ENCODE data around the gene IKZF3. TPM values are rescaled to one million over a fixed set of nuclear protein-coding genes. Genes with fewer than 3 reads are reported as not detected.
"Not testable (repeated sequence)": the region's sequence is repeated elsewhere in the genome, so short reads cannot be mapped to it uniquely, and the experiment has no call there.

IKZF3 gene
- total RNA-seq, 1 experiment from 2014 or later, result 0.81 TPM

DNA sequence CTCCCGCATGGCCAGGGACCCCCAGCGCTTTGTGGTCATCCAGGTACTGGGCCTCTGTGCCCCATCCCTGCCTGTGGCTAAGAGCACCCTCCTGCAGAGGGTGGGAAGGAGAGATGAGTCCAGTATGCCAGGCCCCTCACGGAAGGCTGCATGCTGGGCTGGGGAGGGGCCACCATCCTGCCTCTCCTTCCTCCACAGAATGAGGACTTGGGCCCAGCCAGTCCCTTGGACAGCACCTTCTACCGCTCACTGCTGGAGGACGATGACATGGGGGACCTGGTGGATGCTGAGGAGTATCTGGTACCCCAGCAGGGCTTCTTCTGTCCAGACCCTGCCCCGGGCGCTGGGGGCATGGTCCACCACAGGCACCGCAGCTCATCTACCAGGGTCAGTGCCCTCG, 137.5 kb downstream of the IKZF3 start (continued):
- TF ChIP-seq, protein P1, sequence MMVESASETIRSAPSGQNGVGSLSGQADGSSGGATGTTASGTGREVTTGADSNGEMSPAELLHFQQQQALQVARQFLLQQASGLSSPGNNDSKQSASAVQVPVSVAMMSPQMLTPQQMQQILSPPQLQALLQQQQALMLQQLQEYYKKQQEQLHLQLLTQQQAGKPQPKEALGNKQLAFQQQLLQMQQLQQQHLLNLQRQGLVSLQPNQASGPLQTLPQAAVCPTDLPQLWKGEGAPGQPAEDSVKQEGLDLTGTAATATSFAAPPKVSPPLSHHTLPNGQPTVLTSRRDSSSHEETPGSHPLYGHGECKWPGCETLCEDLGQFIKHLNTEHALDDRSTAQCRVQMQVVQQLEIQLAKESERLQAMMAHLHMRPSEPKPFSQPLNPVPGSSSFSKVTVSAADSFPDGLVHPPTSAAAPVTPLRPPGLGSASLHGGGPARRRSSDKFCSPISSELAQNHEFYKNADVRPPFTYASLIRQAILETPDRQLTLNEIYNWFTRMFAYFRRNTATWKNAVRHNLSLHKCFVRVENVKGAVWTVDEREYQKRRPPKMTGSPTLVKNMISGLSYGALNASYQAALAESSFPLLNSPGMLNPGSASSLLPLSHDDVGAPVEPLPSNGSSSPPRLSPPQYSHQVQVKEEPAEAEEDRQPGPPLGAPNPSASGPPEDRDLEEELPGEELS (CRISPR knock-in tag; IDR thresholded peaks at IDR 0.05), result no peak
- TF ChIP-seq ZNF671 (CRISPR knock-in tag; IDR thresholded peaks at IDR 0.05), result no peak
- TF ChIP-seq, protein P2, sequence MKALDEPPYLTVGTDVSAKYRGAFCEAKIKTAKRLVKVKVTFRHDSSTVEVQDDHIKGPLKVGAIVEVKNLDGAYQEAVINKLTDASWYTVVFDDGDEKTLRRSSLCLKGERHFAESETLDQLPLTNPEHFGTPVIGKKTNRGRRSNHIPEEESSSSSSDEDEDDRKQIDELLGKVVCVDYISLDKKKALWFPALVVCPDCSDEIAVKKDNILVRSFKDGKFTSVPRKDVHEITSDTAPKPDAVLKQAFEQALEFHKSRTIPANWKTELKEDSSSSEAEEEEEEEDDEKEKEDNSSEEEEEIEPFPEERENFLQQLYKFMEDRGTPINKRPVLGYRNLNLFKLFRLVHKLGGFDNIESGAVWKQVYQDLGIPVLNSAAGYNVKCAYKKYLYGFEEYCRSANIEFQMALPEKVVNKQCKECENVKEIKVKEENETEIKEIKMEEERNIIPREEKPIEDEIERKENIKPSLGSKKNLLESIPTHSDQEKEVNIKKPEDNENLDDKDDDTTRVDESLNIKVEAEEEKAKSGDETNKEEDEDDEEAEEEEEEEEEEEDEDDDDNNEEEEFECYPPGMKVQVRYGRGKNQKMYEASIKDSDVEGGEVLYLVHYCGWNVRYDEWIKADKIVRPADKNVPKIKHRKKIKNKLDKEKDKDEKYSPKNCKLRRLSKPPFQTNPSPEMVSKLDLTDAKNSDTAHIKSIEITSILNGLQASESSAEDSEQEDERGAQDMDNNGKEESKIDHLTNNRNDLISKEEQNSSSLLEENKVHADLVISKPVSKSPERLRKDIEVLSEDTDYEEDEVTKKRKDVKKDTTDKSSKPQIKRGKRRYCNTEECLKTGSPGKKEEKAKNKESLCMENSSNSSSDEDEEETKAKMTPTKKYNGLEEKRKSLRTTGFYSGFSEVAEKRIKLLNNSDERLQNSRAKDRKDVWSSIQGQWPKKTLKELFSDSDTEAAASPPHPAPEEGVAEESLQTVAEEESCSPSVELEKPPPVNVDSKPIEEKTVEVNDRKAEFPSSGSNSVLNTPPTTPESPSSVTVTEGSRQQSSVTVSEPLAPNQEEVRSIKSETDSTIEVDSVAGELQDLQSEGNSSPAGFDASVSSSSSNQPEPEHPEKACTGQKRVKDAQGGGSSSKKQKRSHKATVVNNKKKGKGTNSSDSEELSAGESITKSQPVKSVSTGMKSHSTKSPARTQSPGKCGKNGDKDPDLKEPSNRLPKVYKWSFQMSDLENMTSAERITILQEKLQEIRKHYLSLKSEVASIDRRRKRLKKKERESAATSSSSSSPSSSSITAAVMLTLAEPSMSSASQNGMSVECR (CRISPR knock-in tag; IDR thresholded peaks at IDR 0.05; ENCODE audit: borderline replicate concordance), result no peak

DNA sequence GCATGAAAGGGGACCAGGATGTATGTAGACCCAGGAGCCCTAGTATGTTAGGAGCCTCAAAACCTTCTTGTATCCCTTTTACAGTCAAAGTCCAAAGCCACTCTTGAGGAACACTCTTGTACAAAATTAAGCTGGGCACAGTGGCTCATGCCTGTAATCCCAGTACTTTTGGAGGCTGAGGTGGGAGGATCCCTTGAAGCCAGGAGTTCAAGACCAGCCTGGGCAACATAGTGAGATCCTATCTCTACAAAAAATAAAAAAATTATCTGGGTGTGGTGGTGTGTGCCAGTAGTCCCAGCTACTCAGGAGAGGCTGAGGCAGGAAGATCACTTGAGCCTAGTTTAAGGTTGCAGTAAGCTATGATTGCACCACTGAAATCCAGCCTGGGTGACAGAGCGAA, 138.2 kb downstream of the IKZF3 start:
- DNase-seq (ENCODE audit: low spot score); H3K9me3 Mint-ChIP-seq; ATAC-seq; H3K4me3 Mint-ChIP-seq; POLR2A ChIA-PET; H3K27me3 Mint-ChIP-seq (ENCODE audit: low read depth); H3K27ac Mint-ChIP-seq: not testable (repeated sequence)
- CTCF ChIA-PET, result interaction anchor here (1.0 kb wide), 1 partner anchor 21 kb away, joined by 3 read pairs; no protein-coding TSS in a partner anchor
- peaks cover 22% of the 10 kb centered on the region for H3K4me1 Mint-ChIP-seq
- H3K36me3 Mint-ChIP-seq, result peaks cover 34% of the 10 kb centered on the region

DNA sequence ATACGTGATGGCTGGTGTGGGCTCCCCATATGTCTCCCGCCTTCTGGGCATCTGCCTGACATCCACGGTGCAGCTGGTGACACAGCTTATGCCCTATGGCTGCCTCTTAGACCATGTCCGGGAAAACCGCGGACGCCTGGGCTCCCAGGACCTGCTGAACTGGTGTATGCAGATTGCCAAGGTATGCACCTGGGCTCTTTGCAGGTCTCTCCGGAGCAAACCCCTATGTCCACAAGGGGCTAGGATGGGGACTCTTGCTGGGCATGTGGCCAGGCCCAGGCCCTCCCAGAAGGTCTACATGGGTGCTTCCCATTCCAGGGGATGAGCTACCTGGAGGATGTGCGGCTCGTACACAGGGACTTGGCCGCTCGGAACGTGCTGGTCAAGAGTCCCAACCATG, 139.4 kb downstream of the IKZF3 start:
- no peak overlapping the region for H3K27ac Mint-ChIP-seq
- peaks cover 19% of the 10 kb centered on the region for H3K4me1 Mint-ChIP-seq
- ATAC-seq (no peak), DNase-seq (ENCODE audit: low spot score) (no peak)
- H3K36me3 Mint-ChIP-seq, result peaks cover 42% of the 10 kb centered on the region
- no peaks in the 10 kb centered on the region for H3K27me3 Mint-ChIP-seq (ENCODE audit: low read depth)
- POLR2A ChIA-PET, result no interaction called here
- H3K4me3 Mint-ChIP-seq, result no peak overlapping the region
- TF ChIP-seq HMGA2 (CRISPR knock-in tag; IDR thresholded peaks at IDR 0.05), result no peak
- no peak for TF ChIP-seq NFYB (CRISPR knock-in tag; conservative IDR thresholded peaks at IDR 0.05; ENCODE audit: low read depth)
- no peak for TF ChIP-seq JAZF1 (CRISPR knock-in tag; IDR thresholded peaks at IDR 0.05)
- no peak for TF ChIP-seq SOX15 (CRISPR knock-in tag; IDR thresholded peaks at IDR 0.05)
- TF ChIP-seq ZNF317 (CRISPR knock-in tag; IDR thresholded peaks at IDR 0.05; ENCODE audit: borderline replicate concordance, low read depth), result no peak
- H3K9me3 Mint-ChIP-seq, result no peaks in the 10 kb centered on the region
- CTCF ChIA-PET, result no interaction called here

DNA sequence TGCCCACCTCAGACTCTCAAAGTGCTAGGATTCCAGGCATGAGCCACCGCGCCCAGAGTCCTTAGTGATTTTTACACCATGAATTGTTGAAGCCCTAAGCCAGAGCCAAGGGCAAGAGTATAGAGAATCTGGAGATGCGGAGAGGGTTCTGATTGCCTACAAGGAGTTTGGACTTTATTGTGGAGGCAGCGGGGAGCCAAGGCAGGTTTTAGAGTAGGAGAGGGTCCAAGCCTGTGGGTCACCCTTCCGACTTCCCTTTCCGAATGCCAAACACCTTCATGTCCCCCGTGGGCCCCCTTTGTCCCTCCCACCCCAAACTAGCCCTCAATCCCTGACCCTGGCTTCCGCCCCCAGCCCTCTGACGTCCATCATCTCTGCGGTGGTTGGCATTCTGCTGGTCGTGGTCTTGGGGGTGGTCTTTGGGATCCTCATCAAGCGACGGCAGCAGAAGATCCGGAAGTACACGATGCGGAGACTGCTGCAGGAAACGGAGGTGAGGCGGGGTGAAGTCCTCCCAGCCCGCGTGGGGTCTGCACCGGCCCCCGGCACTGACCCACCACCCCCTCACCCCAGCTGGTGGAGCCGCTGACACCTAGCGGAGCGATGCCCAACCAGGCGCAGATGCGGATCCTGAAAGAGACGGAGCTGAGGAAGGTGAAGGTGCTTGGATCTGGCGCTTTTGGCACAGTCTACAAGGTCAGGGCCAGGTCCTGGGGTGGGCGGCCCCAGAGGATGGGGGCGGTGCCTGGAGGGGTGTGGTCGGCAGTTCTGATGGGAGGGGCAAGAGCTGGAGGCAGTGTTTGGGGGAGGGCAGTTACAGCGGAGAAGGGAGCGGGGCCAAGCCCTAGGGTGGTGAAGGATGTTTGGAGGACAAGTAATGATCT, 140.9 kb downstream of the IKZF3 start:
- H3K4me3 Mint-ChIP-seq, result no peak overlapping the region
- ATAC-seq (peak; percentile 96), DNase-seq (ENCODE audit: low spot score) (peak; percentile 76)
- TF ChIP-seq, protein P3, sequence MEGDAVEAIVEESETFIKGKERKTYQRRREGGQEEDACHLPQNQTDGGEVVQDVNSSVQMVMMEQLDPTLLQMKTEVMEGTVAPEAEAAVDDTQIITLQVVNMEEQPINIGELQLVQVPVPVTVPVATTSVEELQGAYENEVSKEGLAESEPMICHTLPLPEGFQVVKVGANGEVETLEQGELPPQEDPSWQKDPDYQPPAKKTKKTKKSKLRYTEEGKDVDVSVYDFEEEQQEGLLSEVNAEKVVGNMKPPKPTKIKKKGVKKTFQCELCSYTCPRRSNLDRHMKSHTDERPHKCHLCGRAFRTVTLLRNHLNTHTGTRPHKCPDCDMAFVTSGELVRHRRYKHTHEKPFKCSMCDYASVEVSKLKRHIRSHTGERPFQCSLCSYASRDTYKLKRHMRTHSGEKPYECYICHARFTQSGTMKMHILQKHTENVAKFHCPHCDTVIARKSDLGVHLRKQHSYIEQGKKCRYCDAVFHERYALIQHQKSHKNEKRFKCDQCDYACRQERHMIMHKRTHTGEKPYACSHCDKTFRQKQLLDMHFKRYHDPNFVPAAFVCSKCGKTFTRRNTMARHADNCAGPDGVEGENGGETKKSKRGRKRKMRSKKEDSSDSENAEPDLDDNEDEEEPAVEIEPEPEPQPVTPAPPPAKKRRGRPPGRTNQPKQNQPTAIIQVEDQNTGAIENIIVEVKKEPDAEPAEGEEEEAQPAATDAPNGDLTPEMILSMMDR (IDR thresholded peaks at IDR 0.05), result no peak
- TF ChIP-seq ZNF121 (CRISPR knock-in tag; IDR thresholded peaks at IDR 0.05), result peak; percentile 79
- TF ChIP-seq, protein P4, sequence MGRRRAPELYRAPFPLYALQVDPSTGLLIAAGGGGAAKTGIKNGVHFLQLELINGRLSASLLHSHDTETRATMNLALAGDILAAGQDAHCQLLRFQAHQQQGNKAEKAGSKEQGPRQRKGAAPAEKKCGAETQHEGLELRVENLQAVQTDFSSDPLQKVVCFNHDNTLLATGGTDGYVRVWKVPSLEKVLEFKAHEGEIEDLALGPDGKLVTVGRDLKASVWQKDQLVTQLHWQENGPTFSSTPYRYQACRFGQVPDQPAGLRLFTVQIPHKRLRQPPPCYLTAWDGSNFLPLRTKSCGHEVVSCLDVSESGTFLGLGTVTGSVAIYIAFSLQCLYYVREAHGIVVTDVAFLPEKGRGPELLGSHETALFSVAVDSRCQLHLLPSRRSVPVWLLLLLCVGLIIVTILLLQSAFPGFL (CRISPR knock-in tag; IDR thresholded peaks at IDR 0.05; ENCODE audit: borderline replicate concordance), result no peak
- TF ChIP-seq, protein P5, sequence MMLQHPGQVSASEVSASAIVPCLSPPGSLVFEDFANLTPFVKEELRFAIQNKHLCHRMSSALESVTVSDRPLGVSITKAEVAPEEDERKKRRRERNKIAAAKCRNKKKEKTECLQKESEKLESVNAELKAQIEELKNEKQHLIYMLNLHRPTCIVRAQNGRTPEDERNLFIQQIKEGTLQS (CRISPR knock-in tag; conservative IDR thresholded peaks at IDR 0.05), result no peak
- no peak for TF ChIP-seq HMGA2 (CRISPR knock-in tag; IDR thresholded peaks at IDR 0.05)
- no peak for TF ChIP-seq ZNF671 (CRISPR knock-in tag; IDR thresholded peaks at IDR 0.05)
- H3K4me1 Mint-ChIP-seq, result peaks cover 8% of the 10 kb centered on the region
- H3K27me3 Mint-ChIP-seq (ENCODE audit: low read depth), result no peaks in the 10 kb centered on the region
- no peaks in the 10 kb centered on the region for H3K9me3 Mint-ChIP-seq
- ChIA-PET CTCF (interaction anchor here (0.5 to 0.6 kb wide), 2 partner anchors 16 to 1119 kb away, joined by 3 read pairs; no protein-coding TSS in a partner anchor), POLR2A (interaction anchor here (0.6 kb wide), 3 partner anchors 90 to 273 kb away, joined by 3 to 4 read pairs (median 3); no protein-coding TSS in a partner anchor)
- H3K27ac Mint-ChIP-seq, result peak overlapping the region; percentile 53; the same call in 1 of the 2 replicates
- peaks cover 50% of the 10 kb centered on the region for H3K36me3 Mint-ChIP-seq
